Measurements from ENCODE around the gene MED17.

DNA sequence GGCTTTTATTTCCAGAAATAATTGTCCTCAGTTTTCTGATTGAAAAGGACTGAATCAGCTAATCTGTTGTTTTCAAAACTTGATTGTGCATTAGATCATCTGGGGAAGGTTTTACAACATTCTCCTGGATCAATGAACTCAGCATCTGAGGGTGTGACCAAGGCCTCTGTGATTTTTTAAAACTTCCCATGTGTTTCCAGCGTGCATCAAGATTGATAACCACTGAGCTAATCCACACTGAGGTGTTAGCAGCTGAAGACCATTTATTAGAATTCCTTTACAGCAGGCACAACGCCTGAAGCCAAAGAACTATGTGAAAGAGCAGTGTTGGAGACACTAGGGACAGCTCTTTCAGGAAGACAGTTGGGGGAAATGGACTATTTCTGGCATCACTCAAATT lies 56.1 kb downstream of the MED17 start:
- TF ChIP-seq POLR2A (IDR thresholded peaks at IDR 0.05) (no peak), EP300 (IDR thresholded peaks at IDR 0.05) (no peak)
- TF ChIP-seq, protein P1, sequence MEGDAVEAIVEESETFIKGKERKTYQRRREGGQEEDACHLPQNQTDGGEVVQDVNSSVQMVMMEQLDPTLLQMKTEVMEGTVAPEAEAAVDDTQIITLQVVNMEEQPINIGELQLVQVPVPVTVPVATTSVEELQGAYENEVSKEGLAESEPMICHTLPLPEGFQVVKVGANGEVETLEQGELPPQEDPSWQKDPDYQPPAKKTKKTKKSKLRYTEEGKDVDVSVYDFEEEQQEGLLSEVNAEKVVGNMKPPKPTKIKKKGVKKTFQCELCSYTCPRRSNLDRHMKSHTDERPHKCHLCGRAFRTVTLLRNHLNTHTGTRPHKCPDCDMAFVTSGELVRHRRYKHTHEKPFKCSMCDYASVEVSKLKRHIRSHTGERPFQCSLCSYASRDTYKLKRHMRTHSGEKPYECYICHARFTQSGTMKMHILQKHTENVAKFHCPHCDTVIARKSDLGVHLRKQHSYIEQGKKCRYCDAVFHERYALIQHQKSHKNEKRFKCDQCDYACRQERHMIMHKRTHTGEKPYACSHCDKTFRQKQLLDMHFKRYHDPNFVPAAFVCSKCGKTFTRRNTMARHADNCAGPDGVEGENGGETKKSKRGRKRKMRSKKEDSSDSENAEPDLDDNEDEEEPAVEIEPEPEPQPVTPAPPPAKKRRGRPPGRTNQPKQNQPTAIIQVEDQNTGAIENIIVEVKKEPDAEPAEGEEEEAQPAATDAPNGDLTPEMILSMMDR (IDR thresholded peaks at IDR 0.05): no peak

All from upper lobe of left lung (tissue), 4 donors.